IPS-NIHi7 (cell line): ENCODE measurements around the gene PTPRN2.
A peak's percentile ranks its signal among the peaks of the same experiment; 100 is the strongest.

ENCODE experiments used
- DNase-seq: peaks from one replicate; pipeline ENCODE4 v3.0.0; 2012; ENCODE audit warnings: mixed read lengths; ENCODE audit errors: extremely low spot score

PTPRN2 gene

GRCh38 chr7:158602905-158603772, 15.5 kb upstream of the PTPRN2 start:
- no peak for DNase-seq

GRCh38 chr7:158602041-158602440, 14.4 kb upstream of the PTPRN2 start:
- no peak for DNase-seq

- no peak for DNase-seq
Measured at GRCh38 chr7:158601090-158601489, 13.5 kb upstream of the PTPRN2 start.

GRCh38 chr7:158596745-158597144, 9.1 kb upstream of the PTPRN2 start:
- no peak for DNase-seq

- DNase-seq: no peak
Measured at GRCh38 chr7:158596309-158596708, 8.7 kb upstream of the PTPRN2 start.

- DNase-seq: no peak
Measured at GRCh38 chr7:158595068-158595467, 7.4 kb upstream of the PTPRN2 start.

GRCh38 chr7:158592541-158592940, 4.9 kb upstream of the PTPRN2 start:
- DNase-seq: no peak

GRCh38 chr7:158591944-158592343, 4.3 kb upstream of the PTPRN2 start:
- DNase-seq: no peak

GRCh38 chr7:158590181-158590530, 2.5 kb upstream of the PTPRN2 start:
- DNase-seq: no peak

- no peak for DNase-seq
Measured at GRCh38 chr7:158589653-158590052, 2.0 kb upstream of the PTPRN2 start.

GRCh38 chr7:158588878-158589442, 1.3 kb upstream of the PTPRN2 start:
- no peak for DNase-seq

GRCh38 chr7:158588085-158588877, 658 bp upstream of the PTPRN2 start:
- peak; percentile 45 for DNase-seq

- no peak for DNase-seq
Measured at GRCh38 chr7:158586499-158587161, 993 bp downstream of the PTPRN2 start.

- DNase-seq: no peak
Measured at GRCh38 chr7:158585721-158586498, 1.7 kb downstream of the PTPRN2 start.

GRCh38 chr7:158584407-158584806, 3.2 kb downstream of the PTPRN2 start:
- no peak for DNase-seq

GRCh38 chr7:158583810-158584209, 3.8 kb downstream of the PTPRN2 start:
- no peak for DNase-seq

- DNase-seq: no peak
Measured at GRCh38 chr7:158583143-158583542, 4.5 kb downstream of the PTPRN2 start.

GRCh38 chr7:158582089-158582456, 5.5 kb downstream of the PTPRN2 start:
- DNase-seq: no peak

- DNase-seq: no peak
Measured at GRCh38 chr7:158581440-158582088, 6.1 kb downstream of the PTPRN2 start.

- no peak for DNase-seq
Measured at GRCh38 chr7:158579662-158580646, 7.7 kb downstream of the PTPRN2 start.
